DMS79 (cell line): ENCODE measurements around the gene RASAL2.

Experiments used
- DNase-seq: peaks from one replicate; lab custom pipeline; 2025; lab: John Stamatoyannopoulos, UW

The RASAL2 gene

GRCh38 chr1:178461104-178461503 lies 367.2 kb downstream of the RASAL2 start:
- no peak for DNase-seq

GRCh38 chr1:178461701-178462100 lies 367.8 kb downstream of the RASAL2 start:
- no peak for DNase-seq

GRCh38 chr1:178464141-178464540 lies 370.2 kb downstream of the RASAL2 start:
- DNase-seq = no peak

GRCh38 chr1:178464566-178464965 lies 370.7 kb downstream of the RASAL2 start:
- DNase-seq = no peak

- no peak for DNase-seq
These were observed 371.1 kb downstream of the RASAL2 start for GRCh38 chr1:178465011-178465410.

- no peak for DNase-seq
These were observed 373.9 kb downstream of the RASAL2 start for GRCh38 chr1:178467837-178468236.

GRCh38 chr1:178470411-178470960 lies 376.6 kb downstream of the RASAL2 start:
- no peak for DNase-seq

GRCh38 chr1:178472531-178472930 lies 378.6 kb downstream of the RASAL2 start:
- DNase-seq = no peak

- DNase-seq = no peak
These were observed 383.5 kb downstream of the RASAL2 start for GRCh38 chr1:178477373-178477772.

- no peak for DNase-seq
These were observed 383.9 kb downstream of the RASAL2 start for GRCh38 chr1:178477841-178478240.

GRCh38 chr1:178483251-178483957 lies 389.5 kb downstream of the RASAL2 start:
- no peak for DNase-seq

- no peak for DNase-seq
These were observed 390.9 kb downstream of the RASAL2 start for GRCh38 chr1:178484698-178485225.

GRCh38 chr1:178485541-178485981 lies 391.7 kb downstream of the RASAL2 start:
- DNase-seq = no peak

GRCh38 chr1:178486100-178487069 lies 392.5 kb downstream of the RASAL2 start:
- DNase-seq = no peak

GRCh38 chr1:178487070-178487615 lies 393.2 kb downstream of the RASAL2 start:
- DNase-seq = no peak

GRCh38 chr1:178488393-178488792 lies 394.5 kb downstream of the RASAL2 start:
- DNase-seq = no peak

- DNase-seq = no peak
These were observed 395.5 kb downstream of the RASAL2 start for GRCh38 chr1:178489399-178489798.

GRCh38 chr1:178490136-178490535 lies 396.2 kb downstream of the RASAL2 start:
- DNase-seq = no peak

GRCh38 chr1:178490967-178491366 lies 397.1 kb downstream of the RASAL2 start:
- no peak for DNase-seq

- DNase-seq = no peak
These were observed 397.8 kb downstream of the RASAL2 start for GRCh38 chr1:178491721-178492120.

- DNase-seq = no peak
These were observed 398.4 kb downstream of the RASAL2 start for GRCh38 chr1:178492341-178492740.

GRCh38 chr1:178493301-178493741 lies 399.4 kb downstream of the RASAL2 start:
- DNase-seq = no peak
